Muscle of leg (tissue), 16 donors: ENCODE results near the gene RAD23B. TPM values are rescaled to one million over a fixed set of nuclear protein-coding genes. Genes with fewer than 3 reads are reported as not detected.
A peak's percentile ranks its signal among the peaks of the same experiment; 100 is the strongest.

ENCODE experiments used
- DNase-seq: peaks from one replicate; pipeline ENCODE4 v3.0.0; 2013
- H3K27ac ChIP-seq: one replicate; pipeline ENCODE4 v1.5.1; 2013; ENCODE audit warnings: mild to moderate bottlenecking, low read length, control low read depth
- H3K27me3 ChIP-seq: one replicate; pipeline ENCODE4 v1.6.1; 2013; ENCODE audit warnings: low read length; ENCODE audit not compliant: control insufficient read depth, insufficient read depth
- H3K36me3 ChIP-seq: one replicate; pipeline ENCODE4 v1.6.1; 2013; ENCODE audit warnings: low read length; ENCODE audit not compliant: control insufficient read depth, insufficient read depth
- H3K4me1 ChIP-seq: one replicate; pipeline ENCODE4 v1.6.1; 2013; ENCODE audit warnings: low read length; ENCODE audit not compliant: control insufficient read depth, insufficient read depth
- H3K4me3 ChIP-seq: one replicate; pipeline ENCODE4 v1.5.1; 2013; ENCODE audit warnings: low read length, control low read depth
- H3K9me3 ChIP-seq: replicated peaks from 2 replicates; pipeline ENCODE4 v1.6.1; 2013; ENCODE audit warnings: low read depth, low read length; ENCODE audit not compliant: control insufficient read depth
- WGBS: methylation state at CpG from one replicate; pipeline ENCODE4 v1.1.5; 2013; ENCODE audit warnings: missing lambda C conversion rate; ENCODE audit not compliant: insufficient coverage; 5-methylcytosine and 5-hydroxymethylcytosine counted together
- long read RNA-seq, 11 donors: transcript quantifications; one replicate each; lab custom pipeline, GENCODE V29; 2026
- polyA plus RNA-seq, 8 donors: library from polyadenylated mRNA; unstranded; fragments of 120-200 nt; gene quantifications; one replicate each; pipeline versions ENCODE4 v1.2.1 to v1.2.3, GENCODE V29; 2013; ENCODE audit warnings: inconsistent platforms in 1 of 8, low replicate concordance in 1 of 8; ENCODE audit not compliant: insufficient read length in 8 of 8, insufficient read depth in 1 of 8
- total RNA-seq: library from RNA; stranded (reverse); fragments of 120-200 nt; gene quantifications from one replicate; pipeline ENCODE4 v1.2.4, GENCODE V29; 2013

The RAD23B gene
- 62.5 TPM for total RNA-seq
- polyA plus RNA-seq, result 100 to 1,000 TPM; 103 to 136 (median 130) TPM
- long read RNA-seq, donor 1, full-length matches to known transcripts, result 9 of 27 reads
- long read RNA-seq, donor 1, partial matches to known transcripts, result 18 of 27 reads
- long read RNA-seq, donor 1, other reads (novel, unspliced or antisense), result 0 of 27 reads
- long read RNA-seq, donor 2, full-length matches to known transcripts, result 2 of 2 reads
- long read RNA-seq, donor 2, partial matches to known transcripts, result 0 of 2 reads
- long read RNA-seq, donor 2, other reads (novel, unspliced or antisense), result 0 of 2 reads
- long read RNA-seq, donor 3, full-length matches to known transcripts, result 25 of 124 reads
- long read RNA-seq, donor 3, partial matches to known transcripts, result 99 of 124 reads
- long read RNA-seq, donor 3, other reads (novel, unspliced or antisense), result 0 of 124 reads
- long read RNA-seq, donor 4, full-length matches to known transcripts, result 19 of 92 reads
- long read RNA-seq, donor 4, partial matches to known transcripts, result 73 of 92 reads
- long read RNA-seq, donor 4, other reads (novel, unspliced or antisense), result 0 of 92 reads
- long read RNA-seq, donor 5, full-length matches to known transcripts, result 52 of 222 reads
- long read RNA-seq, donor 5, partial matches to known transcripts, result 170 of 222 reads
- long read RNA-seq, donor 5, other reads (novel, unspliced or antisense), result 0 of 222 reads
- long read RNA-seq, donor 6, full-length matches to known transcripts, result 44 of 161 reads
- long read RNA-seq, donor 6, partial matches to known transcripts, result 117 of 161 reads
- long read RNA-seq, donor 6, other reads (novel, unspliced or antisense), result 0 of 161 reads
- long read RNA-seq, donor 7, full-length matches to known transcripts, result 25 of 138 reads
- long read RNA-seq, donor 7, partial matches to known transcripts, result 113 of 138 reads
- long read RNA-seq, donor 7, other reads (novel, unspliced or antisense), result 0 of 138 reads
- long read RNA-seq, donor 8, full-length matches to known transcripts, result 24 of 140 reads
- long read RNA-seq, donor 8, partial matches to known transcripts, result 116 of 140 reads
- long read RNA-seq, donor 8, other reads (novel, unspliced or antisense), result 0 of 140 reads
- long read RNA-seq, donor 9, full-length matches to known transcripts, result 12 of 100 reads
- long read RNA-seq, donor 9, partial matches to known transcripts, result 88 of 100 reads
- long read RNA-seq, donor 9, other reads (novel, unspliced or antisense), result 0 of 100 reads
- long read RNA-seq, donor 10, full-length matches to known transcripts, result 22 of 145 reads
- long read RNA-seq, donor 10, partial matches to known transcripts, result 123 of 145 reads
- long read RNA-seq, donor 10, other reads (novel, unspliced or antisense), result 0 of 145 reads
- long read RNA-seq, donor 11, full-length matches to known transcripts, result 18 of 85 reads
- long read RNA-seq, donor 11, partial matches to known transcripts, result 67 of 85 reads
- long read RNA-seq, donor 11, other reads (novel, unspliced or antisense), result 0 of 85 reads

DNA sequence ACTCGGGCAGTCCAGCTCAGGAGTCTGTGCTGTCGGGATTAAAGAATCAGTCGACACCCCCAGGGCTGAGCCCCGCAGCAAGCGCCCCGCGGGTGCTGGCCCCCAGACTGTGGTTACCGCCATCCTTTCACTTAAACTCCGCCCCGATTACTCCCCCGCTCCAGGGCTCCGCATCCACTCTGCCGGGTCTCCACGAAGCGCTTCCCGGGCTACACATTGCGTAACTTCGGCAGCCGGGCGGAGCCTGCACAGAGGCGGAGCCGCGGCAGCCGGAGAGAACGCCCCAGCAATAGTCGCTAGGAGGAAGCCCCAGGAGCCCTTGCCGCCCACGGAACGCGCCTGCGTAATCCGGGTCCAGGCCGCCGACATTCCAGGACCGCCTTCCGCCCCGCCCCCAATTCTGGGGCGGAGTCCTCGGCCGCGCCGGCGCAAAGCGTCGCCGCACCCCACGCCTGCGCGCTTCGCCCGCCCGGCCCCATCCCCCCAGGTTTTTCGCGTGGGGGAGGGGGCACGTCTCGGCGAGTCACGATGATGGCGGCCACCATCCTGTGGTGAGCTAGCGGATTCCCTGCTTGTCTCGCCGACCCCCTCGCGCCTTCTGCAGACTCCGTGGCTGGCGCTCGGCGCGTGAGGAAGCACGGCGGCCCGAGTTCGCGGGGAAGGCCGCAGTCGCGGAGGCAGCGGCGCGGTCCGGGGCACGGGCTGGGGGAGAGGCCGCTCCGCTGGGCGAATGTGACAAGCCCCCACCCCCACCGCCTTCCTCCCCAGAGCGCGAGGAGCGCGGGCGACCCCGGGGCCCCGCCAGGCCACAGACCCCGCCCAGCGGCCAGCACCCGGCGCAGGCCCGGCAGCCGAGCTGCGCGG is at the start of gene RAD23B:
Gene RAD23B (plus strand): TSS at position 521 of the 864 bp plus-strand sequence. CDS start 351 bp downstream, outside the sequence.
- DNase-seq, result peak; percentile 99
- Histone ChIP-seq H3K36me3 (no peaks in the 10 kb centered on the region), H3K27ac (peak within 1 kb of the TSS; percentile 96), H3K27me3 (no peaks in the 10 kb centered on the region), H3K4me1 (peaks cover 7% of the 10 kb centered on the region), H3K9me3 (no peaks in the 10 kb centered on the region), H3K4me3 (peak within 1 kb of the TSS; percentile 68)
- WGBS, result under 1% methylated on average over 101 of the region's 101 CpGs

GRCh38 chr9:107235765-107236442 is 47.2 kb upstream of the RAD23B start:
- Histone ChIP-seq H3K27me3 (no peaks in the 10 kb centered on the region), H3K4me1 (no peaks in the 10 kb centered on the region), H3K4me3 (no peak overlapping the region), H3K9me3 (no peaks in the 10 kb centered on the region), H3K36me3 (no peaks in the 10 kb centered on the region), H3K27ac (no peak overlapping the region)
- WGBS, result no CpG with 5 or more reads among the region's 3 CpGs
- DNase-seq, result no peak

DNA sequence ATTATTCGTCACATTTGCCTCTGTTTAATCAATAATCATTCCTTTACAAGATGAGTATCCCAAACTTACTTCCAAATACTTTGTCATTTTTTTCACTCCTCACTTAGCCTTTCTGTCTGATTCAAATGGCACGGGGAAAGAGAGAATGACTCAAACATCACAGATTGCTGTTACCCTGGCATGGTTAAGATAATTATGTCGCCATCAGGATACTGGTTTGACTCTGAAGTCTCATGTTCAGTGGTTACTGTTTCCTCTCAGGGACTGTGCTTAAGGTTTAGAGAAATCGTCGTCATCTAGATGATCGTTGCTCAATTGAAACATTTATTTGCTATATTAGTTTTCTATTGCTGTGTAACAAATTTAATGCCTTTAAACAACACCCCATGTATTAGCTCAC is 45.2 kb upstream of the RAD23B start:
- Histone ChIP-seq H3K36me3 (no peaks in the 10 kb centered on the region), H3K27me3 (no peaks in the 10 kb centered on the region), H3K4me1 (no peaks in the 10 kb centered on the region), H3K27ac (no peak overlapping the region), H3K4me3 (no peak overlapping the region), H3K9me3 (no peaks in the 10 kb centered on the region)
- 60% methylated on average over 2 of the region's 6 CpGs for WGBS
- no peak for DNase-seq

DNA sequence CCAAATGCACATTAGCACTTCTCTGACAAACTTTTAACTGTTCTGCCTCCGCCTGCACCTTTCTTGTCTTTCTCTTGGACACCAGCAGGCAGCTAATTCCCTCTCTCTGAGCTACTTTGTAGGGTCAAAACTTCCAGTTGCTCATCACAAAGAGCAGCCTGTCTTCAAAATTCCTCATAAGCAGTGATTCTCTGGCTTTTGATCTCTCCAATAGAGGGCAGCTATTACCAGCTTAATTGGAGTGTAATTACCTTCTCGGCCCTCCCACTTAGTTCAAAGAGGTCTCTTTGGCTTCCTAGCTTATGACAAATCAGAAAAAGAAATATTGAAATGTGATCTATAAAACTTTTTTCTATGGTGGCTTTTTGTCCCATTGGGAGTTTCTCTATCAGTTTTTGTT is 43.6 kb upstream of the RAD23B start:
- no peak overlapping the region for H3K4me3 ChIP-seq
- no peaks in the 10 kb centered on the region for H3K9me3 ChIP-seq
- no peaks in the 10 kb centered on the region for H3K36me3 ChIP-seq
- DNase-seq, result no peak
- no peak overlapping the region for H3K27ac ChIP-seq
- WGBS, result 88% methylated on average over 1 of the region's 2 CpGs
- H3K4me1 ChIP-seq, result no peaks in the 10 kb centered on the region
- H3K27me3 ChIP-seq, result no peaks in the 10 kb centered on the region

GRCh38 chr9:107240260-107240659 is 42.8 kb upstream of the RAD23B start:
- no peak overlapping the region for H3K4me3 ChIP-seq
- no peaks in the 10 kb centered on the region for H3K36me3 ChIP-seq
- H3K27me3 ChIP-seq, result no peaks in the 10 kb centered on the region
- no peaks in the 10 kb centered on the region for H3K9me3 ChIP-seq
- no peak for DNase-seq
- H3K27ac ChIP-seq, result no peak overlapping the region
- WGBS, result 89% methylated on average over 1 of the region's 2 CpGs
- no peaks in the 10 kb centered on the region for H3K4me1 ChIP-seq

DNA sequence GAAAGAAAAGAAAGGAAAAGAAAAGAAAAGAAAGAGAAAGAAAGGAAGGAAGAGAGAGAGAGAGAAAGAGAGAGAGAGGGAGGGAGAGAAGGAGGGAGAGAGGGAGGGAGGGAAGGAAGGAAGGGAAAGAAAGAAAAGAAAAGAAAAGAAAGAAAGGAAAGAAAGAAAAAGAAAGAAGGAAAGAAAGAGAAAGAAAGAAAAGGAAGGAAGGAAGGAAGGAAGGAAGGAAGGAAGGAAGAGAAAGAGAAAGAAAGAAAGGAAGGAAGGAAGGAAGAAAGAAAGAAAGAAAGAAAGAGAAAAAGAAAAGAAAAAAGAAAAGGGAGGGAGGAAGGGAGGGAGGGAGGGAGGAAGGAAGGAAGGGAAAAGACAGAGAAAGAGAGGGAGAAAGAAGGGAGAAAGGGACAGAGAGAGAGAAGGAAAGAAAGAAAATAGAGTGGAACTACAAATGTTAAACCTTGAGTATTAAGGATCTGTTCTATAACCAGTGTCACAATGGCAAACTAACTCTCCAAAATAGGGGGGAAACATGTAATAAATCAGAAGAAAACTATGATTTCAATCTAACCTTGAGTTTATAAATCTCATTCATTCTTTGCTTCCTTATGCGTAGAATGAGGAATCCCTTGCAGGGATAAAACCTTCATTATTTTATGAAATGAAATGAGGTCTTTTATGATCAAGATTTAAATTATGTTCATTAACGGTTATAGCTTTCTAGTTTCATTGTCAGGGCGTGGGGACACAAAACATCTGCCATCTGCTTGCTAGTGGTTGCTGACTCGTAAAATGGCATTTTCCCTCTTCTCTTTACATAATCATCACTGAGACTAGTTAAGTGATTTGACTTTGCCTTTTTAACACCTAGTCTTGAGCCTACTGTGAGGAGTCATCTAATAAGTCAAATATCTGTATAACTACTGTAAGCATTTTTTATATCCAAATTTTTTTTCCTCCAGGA is 40.7 kb upstream of the RAD23B start:
- no peaks in the 10 kb centered on the region for H3K27me3 ChIP-seq
- no peak overlapping the region for H3K27ac ChIP-seq
- no peak for DNase-seq
- H3K36me3 ChIP-seq, result no peaks in the 10 kb centered on the region
- no CpG with 5 or more reads among the region's 4 CpGs for whole genome bisulfite sequencing
- no peak overlapping the region for H3K4me3 ChIP-seq
- H3K9me3 ChIP-seq, result no peaks in the 10 kb centered on the region
- peaks cover 3% of the 10 kb centered on the region for H3K4me1 ChIP-seq

DNA sequence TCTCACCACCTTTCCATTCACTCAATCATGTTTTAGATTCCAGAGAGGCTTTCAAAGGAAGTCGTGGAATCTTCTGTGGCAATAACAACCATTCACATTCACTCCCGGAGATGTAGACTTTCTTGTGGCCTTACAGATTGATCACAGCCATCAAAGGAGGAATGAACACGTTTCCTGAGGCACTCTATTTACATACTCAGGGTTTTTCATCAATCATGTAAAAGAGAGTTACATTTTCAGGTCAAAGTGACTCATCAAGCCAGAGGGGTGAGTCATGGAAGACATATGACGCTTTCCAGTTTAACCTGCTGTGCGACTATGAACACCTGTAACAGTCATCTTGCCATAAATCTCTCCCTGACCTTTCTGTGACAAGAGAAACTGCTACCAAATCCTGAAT is 39.3 kb upstream of the RAD23B start:
- Histone ChIP-seq H3K27ac (no peak overlapping the region), H3K4me1 (peaks cover 13% of the 10 kb centered on the region), H3K4me3 (no peak overlapping the region), H3K9me3 (no peaks in the 10 kb centered on the region), H3K36me3 (no peaks in the 10 kb centered on the region), H3K27me3 (no peaks in the 10 kb centered on the region)
- no peak for DNase-seq
- 69% methylated on average over 2 of the region's 5 CpGs for WGBS
